ENCODE results near the gene SCAPER. TPM values are rescaled to one million over a fixed set of nuclear protein-coding genes. Genes with fewer than 3 reads are reported as not detected.

The SCAPER gene
- total RNA-seq, 1 experiment from 2014 or later, result 14.7 TPM

GRCh38 chr15:76916369-76916768 is 11.2 kb upstream of the SCAPER start:
- Histone ChIP-seq H3K79me2 (ENCODE audit: insufficient read depth, low read length) (no peaks in the 10 kb centered on the region), H3K4me1 (ENCODE audit: control insufficient read depth in 1 of 2, insufficient read depth in 2 of 2, low read length in 2 of 2) (no peaks in the 10 kb centered on the region), H3K36me3 (ENCODE audit: control insufficient read depth in 1 of 2, insufficient read depth in 2 of 2, low read length in 2 of 2) (no peaks in the 10 kb centered on the region), H3K9me2 (ENCODE audit: insufficient read depth) (no peaks in the 10 kb centered on the region), H3K9ac (ENCODE audit: low read length) (no peak overlapping the region), H3K4me3 (replicated peaks in 1 of 2; ENCODE audit: low read depth in 1 of 2, low read length in 2 of 2) (no peak overlapping the region), H3K27ac (ENCODE audit: low read depth, low read length) (no peak overlapping the region), H4K20me1 (ENCODE audit: insufficient read depth) (no peaks in the 10 kb centered on the region), H3K4me2 (ENCODE audit: low read length) (no peak overlapping the region), H2AFZ (ENCODE audit: low read depth, low read length, poor library complexity, severe bottlenecking) (no peak overlapping the region), H3K9me3 (ENCODE audit: control insufficient read depth in 1 of 2, insufficient read depth in 1 of 2, low read depth in 1 of 2, low read length in 2 of 2) (no peaks in the 10 kb centered on the region), H3K27me3 (ENCODE audit: insufficient read depth, low read length) (no peaks in the 10 kb centered on the region)
- ATAC-seq, result no peak
- intact Hi-C loops (cut with micrococcal nuclease), result no loop called here
- no peak for DNase-seq (ENCODE audit: low read depth, low spot score)
- CTCF ChIA-PET, result no interaction called here
- BruUV-seq (replicated peaks), result no TSS peak
- POLR2A ChIA-PET, result no interaction called here
- RAD21 ChIA-PET (ENCODE audit: low non-redundant PET in 1 of 2, low total read pairs in 2 of 2, uncharacterized antibody in 2 of 2, unreplicated experiment in 2 of 2), result no interaction called here
- no peak for TF ChIP-seq SRF (IDR thresholded peaks at IDR 0.05; ENCODE audit: low read depth)
- no peak for TF ChIP-seq JUND (IDR thresholded peaks at IDR 0.05)
- TF ChIP-seq POLR2A (IDR thresholded peaks at IDR 0.05; ENCODE audit: borderline replicate concordance, extremely low read depth, insufficient read depth, insufficient read length), result no peak
- no peak for TF ChIP-seq ATF3 (IDR thresholded peaks at IDR 0.05)
- no peak for TF ChIP-seq SP1 (IDR thresholded peaks at IDR 0.05; ENCODE audit: low read depth)
- no peak for TF ChIP-seq CBX3 (IDR thresholded peaks at IDR 0.05; ENCODE audit: low read depth)
- TF ChIP-seq FOSL1 (IDR thresholded peaks at IDR 0.05; ENCODE audit: low read depth), result no peak
- TF ChIP-seq RAD21 (IDR thresholded peaks at IDR 0.05; ENCODE audit: low read depth), result no peak
- no peak for TF ChIP-seq EZH2phosphoT487 (IDR thresholded peaks at IDR 0.05; ENCODE audit: borderline replicate concordance)

GRCh38 chr15:76913737-76914136 is 8.6 kb upstream of the SCAPER start:
- ATAC-seq (no peak), DNase-seq (ENCODE audit: low read depth, low spot score) (no peak)
- no peak overlapping the region for H3K27ac ChIP-seq (ENCODE audit: low read depth, low read length)
- ChIA-PET RAD21 (ENCODE audit: low non-redundant PET in 1 of 2, low total read pairs in 2 of 2, uncharacterized antibody in 2 of 2, unreplicated experiment in 2 of 2) (no interaction called here), CTCF (no interaction called here), POLR2A (no interaction called here)
- H3K4me2 ChIP-seq (ENCODE audit: low read length), result no peak overlapping the region
- no peaks in the 10 kb centered on the region for H3K9me2 ChIP-seq (ENCODE audit: insufficient read depth)
- intact Hi-C loops (cut with micrococcal nuclease), result no loop called here
- no peaks in the 10 kb centered on the region for H3K79me2 ChIP-seq (ENCODE audit: insufficient read depth, low read length)
- H3K4me3 ChIP-seq (replicated peaks in 1 of 2; ENCODE audit: low read depth in 1 of 2, low read length in 2 of 2), result no peak overlapping the region
- no peaks in the 10 kb centered on the region for H4K20me1 ChIP-seq (ENCODE audit: insufficient read depth)
- H3K9ac ChIP-seq (ENCODE audit: low read length), result no peak overlapping the region
- TF ChIP-seq REST (IDR thresholded peaks at IDR 0.05; ENCODE audit: low read depth) (no peak), TCF7L2 (IDR thresholded peaks at IDR 0.05; ENCODE audit: borderline replicate concordance, extremely low read depth, insufficient read depth, insufficient read length) (no peak), ATF3 (IDR thresholded peaks at IDR 0.05) (no peak)
- H3K4me1 ChIP-seq (ENCODE audit: control insufficient read depth in 1 of 2, insufficient read depth in 2 of 2, low read length in 2 of 2), result no peaks in the 10 kb centered on the region
- no peaks in the 10 kb centered on the region for H3K27me3 ChIP-seq (ENCODE audit: insufficient read depth, low read length)
- H3K9me3 ChIP-seq (ENCODE audit: control insufficient read depth in 1 of 2, insufficient read depth in 1 of 2, low read depth in 1 of 2, low read length in 2 of 2), result no peaks in the 10 kb centered on the region
- H3K36me3 ChIP-seq (ENCODE audit: control insufficient read depth in 1 of 2, insufficient read depth in 2 of 2, low read length in 2 of 2), result no peaks in the 10 kb centered on the region
- no TSS peak for BruUV-seq (replicated peaks)
- no peak overlapping the region for H2AFZ ChIP-seq (ENCODE audit: low read depth, low read length, poor library complexity, severe bottlenecking)

Data from HCT116 (cell line).